Stimulated activated CD8-positive, alpha-beta memory T cell treated with anti-CD3 and anti-CD28 coated beads, Interleukin-2, amount 100 ng/mL, for 48 hours (primary cell): Measurements from ENCODE around the gene GLIPR2.
"Not testable (repeated sequence)": the region's sequence is repeated elsewhere in the genome, so short reads cannot be mapped to it uniquely, and the experiment has no call there.

ENCODE experiments used
- DNase-seq, 2 donors: peaks; one replicate each; pipeline ENCODE4 v3.0.0-alpha.2; 2020; ENCODE audit warnings: low read depth in 2 of 2

Gene GLIPR2, protein sequence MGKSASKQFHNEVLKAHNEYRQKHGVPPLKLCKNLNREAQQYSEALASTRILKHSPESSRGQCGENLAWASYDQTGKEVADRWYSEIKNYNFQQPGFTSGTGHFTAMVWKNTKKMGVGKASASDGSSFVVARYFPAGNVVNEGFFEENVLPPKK

DNA sequence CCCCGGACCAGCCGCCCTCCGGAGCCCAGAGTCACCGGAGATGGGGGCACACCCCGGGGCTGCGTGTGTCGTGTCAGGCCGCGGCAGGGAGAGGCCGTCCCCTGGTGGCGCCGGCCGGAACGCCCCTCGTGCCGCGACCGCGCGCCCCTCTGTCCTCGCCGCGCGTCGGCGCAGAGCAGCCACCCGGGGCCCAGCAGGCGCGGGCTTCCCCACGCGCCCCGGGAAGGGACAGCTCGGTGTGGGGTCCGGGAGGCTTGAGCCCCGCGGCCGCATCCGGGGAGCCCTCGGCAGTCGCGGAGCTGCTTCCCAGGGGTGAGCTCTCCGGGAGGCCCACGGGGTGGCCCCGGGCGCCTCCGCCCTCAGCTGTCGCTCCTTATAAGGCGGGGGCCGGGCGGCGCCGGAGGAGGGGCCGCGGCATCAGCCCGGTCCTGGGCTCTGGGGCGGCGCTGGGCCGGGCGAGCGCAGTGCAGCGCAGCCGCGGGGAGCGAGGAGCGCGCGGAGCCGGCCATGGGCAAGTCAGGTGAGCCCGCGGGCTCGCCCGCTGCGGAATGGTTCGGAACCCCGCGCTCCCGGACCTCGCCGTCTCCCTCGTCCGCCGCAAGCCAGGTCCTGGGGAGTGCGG is at the start of gene GLIPR2:
TSS of gene GLIPR2 (plus strand) at position 462 of the 622 bp plus-strand sequence. CDS start at position 508, 46 bp downstream.
- peak; percentile 67 to 68 for DNase-seq

DNA sequence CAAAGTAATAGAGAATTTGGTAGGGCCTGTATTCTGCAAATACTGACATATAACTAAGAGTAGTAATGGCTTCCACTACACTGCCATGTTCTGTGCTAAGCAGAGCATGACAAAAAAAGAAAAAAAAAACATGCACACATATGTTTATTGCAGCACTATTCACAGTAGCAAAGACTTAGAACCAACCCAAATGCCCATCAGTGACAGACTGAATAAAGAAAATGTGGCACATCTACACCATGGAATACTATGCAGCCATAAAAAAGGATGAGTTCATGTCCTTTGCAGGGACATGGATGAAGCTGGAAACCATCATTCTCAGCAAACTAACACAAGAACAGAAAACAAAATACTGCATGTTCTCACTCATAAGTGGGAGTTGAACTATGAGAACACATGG is 49.5 kb upstream of the GLIPR2 start:
- not testable (repeated sequence) for DNase-seq

DNA sequence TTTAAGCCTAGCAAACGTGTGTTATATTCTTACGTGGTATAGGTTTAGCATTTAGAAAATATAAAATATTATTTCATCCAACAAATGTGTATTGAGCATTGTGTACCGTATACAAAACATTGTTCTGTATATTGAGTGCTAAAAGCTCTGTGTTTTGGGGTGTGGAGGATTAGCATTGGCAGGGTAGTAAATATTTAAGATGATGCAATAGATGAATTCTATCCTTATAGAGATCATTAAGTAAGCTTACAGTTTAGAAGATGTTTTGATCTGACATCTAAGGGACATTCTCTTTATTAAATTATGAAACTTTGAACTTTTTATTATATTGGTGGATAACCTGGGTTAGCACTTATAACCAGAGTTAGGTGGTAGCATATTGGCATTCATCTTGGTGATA is 48.5 kb upstream of the GLIPR2 start:
- DNase-seq: no peak

DNA sequence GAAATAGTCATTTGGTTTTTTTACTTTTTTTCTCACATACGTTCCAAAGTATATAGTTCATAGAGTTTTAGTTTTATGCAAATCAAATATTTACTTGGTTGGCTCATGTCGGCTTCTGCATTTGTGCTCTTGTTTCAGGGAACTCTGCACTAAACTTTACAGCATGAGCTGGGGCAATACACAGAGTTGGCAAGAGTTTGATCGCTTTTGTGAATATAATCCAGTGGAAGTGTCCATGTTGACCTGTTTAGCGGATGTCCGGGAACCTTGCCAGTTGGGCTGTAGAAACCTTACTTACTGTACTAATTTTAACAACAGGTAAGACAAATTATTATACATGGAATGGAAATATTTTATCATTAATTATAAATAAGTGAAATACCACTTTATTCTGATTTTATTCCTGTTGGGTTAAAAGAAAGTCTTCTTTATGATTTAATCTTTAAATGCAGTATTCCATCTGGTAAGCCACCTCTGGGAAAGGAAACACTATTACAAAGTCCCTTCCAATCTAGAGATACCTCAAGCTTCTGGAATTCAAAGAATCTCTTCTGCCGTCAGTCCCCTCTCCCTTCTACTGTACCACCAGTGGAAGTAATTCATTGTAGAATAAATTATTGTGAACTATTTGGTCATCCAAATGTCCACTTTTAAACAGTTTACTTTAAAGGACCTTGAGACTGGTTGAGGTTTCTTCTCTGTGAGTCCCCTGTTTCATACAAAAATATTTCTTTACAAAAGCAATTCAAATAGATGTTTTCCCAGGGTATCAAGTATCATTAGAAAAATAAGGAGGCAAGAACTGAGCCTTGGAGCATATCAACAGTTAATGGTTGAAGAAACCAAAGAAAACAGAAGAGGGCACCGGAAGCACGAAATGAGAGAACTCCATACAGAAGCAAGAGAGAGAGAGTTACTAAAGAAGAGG is 45.2 kb upstream of the GLIPR2 start:
- DNase-seq: no peak

DNA sequence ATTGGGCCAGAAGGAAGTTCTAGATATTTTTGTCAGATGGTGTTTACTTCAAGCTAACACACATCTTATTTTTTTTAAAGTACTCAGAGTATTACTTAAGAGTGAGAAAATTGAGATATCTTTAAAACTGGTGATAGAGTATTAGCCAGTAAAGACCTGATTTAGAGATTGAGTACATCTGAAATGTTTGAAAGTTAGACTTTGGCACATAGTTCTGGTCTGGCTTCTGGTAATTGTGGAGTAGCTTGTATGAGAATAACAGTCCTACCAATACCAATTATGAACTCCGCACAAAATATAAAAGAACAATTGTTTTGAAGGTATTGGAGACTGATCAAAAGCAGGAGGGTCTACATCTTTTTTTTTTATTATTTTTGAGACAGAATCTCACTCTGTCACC is 44.5 kb upstream of the GLIPR2 start:
- DNase-seq: no peak

DNA sequence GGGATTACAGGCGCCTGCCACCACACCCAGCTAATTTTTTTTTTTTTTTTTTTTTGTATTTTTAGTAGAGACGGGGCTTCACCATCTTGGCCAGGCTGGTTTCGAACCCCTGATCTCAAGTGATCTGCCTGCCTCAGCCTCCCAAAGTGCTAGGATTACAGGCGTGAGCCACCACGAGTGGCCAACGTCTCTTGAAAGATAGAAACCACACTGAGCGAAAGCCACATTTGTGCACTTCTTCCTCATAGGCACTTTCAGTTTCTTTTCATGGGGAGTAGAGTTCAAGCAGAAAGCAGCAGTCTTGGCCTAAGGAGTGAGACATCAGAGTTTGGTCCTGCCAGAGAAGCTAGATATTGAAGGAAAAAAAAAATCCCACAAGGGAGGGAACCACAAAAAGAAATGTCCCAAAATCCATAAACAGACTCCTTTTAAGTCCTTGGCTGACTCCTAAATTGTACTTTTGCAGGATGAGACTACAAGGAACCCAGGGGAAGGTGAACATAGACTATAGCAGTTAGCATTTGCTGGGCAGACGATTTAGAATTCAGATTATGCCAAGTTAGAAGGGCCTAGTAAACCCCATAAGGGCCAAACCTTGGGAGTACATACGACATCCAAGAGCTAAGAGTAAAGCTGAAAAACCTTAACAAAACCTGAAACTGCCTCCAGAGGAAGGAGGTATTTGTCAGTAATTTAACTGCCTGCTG is 43.9 kb upstream of the GLIPR2 start:
- peak; percentile 11 to 14 for DNase-seq

DNA sequence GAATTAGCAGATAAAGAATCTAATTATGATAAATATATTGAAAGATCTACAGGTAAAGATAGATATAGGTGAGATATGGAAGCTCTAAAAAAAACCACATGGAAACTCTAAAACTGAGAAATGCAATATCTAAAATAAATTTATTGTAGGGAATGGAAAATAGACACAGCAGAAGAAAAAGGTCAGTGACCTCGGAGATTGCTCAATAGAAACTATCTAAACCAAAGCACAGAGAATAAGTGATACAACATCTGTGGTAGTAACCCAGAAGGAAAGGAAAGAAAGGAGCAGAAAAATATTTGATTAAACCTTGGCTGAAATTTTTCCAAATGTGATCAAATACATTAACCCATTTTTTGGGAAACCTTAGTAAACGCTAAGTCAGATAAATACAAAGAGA is 43.1 kb upstream of the GLIPR2 start:
- no peak for DNase-seq

DNA sequence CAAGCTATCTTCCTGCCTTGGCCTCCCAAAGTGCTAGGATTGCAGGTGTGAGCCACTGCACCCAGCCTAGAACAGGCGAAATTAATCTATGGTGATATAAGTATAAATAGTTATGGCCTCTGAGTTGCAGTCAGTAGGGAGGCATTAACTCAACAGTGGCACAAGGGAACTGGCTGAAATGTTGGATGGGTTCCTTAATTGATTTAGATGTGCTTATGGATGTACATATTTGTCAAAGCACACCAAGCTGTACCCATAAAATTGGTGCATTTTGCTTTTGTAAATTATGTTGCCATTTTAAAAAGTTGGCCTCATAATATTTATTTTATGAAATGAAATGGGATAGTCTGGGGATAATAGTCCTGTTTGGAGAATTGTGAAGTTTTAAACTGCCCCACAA is 36.8 kb upstream of the GLIPR2 start:
- DNase-seq: no peak

DNA sequence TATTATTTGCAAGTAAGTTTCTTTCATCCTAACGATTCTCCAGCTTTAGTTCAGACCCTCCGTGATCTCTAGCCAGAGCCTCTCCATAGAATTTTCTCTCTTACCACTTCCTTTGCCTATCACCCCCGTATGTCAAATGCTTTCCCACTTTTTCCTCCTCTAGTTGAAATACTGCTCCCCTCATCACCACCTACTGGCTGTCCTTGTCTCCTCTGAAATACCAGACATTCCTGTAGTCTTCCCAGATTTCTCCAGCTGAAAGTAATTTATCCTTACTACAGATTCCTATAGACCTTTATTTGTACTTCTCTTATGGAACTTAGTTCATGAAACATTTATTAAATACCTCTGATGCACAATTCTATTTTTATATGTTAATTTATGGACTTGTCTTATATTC is 36.0 kb upstream of the GLIPR2 start:
- DNase-seq: no peak

DNA sequence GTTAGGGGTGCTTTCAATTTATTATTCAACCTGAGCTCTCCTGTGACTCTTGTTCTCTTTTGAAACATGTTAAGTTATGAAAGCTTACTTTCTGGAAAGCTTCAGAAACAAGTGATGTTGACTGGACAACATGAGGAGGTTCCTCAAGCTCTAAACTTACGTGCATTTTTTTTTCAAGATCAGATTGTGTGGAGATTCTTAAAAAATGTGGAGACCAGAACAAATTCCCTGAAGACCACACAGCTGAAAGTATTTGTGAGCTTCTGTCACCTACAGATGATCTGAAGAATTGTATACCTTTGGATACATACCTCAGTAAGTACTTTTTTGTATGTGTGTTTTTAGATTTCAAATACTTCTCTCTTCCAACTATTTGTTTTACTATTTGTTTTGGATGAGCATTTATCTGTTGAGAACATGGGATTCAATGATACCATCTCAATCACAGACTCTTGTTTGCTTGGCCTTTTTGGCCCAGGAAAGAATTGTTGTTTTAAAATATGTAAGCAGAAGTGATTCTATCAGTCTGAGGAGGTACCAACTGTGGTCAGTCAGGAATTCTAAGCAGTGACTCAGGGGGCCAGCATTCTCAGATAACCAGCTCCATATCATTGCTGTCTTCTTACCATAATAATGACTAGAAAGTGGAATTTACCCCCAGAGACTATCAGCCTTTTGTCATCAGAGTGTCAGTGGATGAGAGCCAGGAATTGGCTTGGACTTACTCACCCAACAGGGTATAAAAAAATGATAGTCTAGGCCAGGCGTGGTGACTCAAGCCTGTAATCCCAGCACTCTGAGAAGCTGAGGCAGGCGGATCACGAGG is 34.4 kb upstream of the GLIPR2 start:
- DNase-seq: no peak

DNA sequence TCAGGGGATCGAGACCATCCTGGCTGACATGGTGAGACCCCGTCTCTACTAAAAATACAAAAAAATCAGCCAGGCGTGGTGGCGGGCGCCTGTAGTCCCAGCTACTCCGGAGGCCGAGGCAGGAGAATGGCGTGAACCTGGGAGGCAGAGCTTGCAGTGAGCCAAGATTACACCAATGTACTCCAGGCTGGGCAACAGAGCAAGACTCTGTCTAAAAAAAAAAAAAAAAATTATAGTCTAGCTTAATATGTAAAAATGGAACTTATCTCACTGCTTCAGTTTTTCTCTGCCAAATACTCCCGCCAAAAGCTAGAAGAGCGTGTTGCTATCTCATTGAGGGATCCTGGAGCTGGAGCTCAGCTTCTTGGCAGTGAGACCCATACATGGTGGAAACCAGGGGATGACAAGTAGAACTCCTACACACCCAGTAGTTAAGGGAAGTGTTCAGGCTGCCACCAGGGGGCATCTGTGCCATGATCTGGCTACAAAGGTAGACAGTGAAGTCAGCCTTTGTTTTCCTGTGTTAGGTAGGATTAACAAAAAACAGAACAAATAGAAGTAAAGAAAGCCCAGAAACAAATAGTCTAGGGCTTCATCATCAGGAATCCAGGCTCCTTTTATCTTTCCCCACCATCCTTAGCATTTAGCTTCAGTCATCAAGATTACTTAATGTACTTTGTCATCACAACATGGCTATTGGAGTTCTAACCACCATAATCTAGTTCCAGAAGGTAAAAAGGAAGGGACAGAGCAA is 33.6 kb upstream of the GLIPR2 start:
- DNase-seq: peak; percentile 75 to 78

DNA sequence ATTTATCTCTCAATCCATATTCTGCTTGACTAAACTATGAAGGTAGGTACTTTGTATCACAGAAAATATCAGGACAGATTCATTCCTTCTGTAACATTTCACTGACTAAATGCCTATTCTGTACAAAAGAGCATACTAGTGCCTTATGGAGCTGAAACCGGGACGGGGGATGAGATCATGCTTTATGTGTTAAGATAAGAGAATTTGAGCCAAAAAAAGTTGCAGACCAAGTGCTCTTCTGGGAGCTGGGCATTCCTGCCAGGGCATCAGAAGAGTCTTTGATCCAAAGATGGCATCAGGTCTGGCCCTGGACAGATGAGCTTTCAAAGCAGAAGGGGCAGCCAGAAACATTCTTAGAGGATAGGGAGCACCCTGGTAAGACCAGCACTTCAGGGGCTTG is 27.5 kb upstream of the GLIPR2 start:
- DNase-seq: no peak

DNA sequence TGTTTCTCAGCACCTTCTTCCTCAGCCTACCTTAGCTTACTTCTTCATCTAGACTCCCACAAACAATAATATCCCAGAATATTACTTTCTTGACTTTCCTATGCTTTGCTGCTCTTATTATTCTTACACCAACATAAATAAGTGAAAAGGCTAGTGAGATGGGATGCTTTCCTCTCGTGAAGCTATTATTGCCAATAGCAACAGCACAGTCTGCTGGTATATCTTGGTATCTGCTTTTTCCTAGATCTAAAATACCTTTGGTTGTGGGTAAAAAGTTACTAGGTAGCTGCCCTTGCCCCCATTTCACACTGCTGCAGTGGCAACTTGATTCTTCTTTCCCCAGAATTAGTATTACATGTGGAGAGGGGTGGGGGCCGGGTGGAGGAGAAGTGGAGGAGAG is 26.1 kb upstream of the GLIPR2 start:
- no peak for DNase-seq

DNA sequence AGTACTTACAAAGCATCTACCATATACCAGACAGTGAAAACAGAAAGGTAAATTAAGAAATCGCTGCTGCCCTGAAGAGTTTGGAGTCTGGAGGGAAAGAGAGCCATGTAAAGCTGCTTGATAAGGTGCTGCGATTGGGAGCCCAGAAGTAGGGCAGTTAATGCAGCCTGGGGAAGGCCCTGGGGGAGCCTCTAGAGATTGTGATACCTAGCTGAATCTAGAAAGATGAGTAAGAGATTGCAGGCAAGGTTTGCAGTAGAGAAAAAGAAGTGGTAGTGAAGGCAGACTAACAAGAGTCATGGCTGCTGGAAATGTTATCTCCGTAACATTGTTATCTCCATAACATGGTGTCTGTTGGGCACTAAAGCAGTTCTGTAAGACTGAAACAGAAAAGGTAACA is 24.0 kb upstream of the GLIPR2 start:
- DNase-seq: no peak

DNA sequence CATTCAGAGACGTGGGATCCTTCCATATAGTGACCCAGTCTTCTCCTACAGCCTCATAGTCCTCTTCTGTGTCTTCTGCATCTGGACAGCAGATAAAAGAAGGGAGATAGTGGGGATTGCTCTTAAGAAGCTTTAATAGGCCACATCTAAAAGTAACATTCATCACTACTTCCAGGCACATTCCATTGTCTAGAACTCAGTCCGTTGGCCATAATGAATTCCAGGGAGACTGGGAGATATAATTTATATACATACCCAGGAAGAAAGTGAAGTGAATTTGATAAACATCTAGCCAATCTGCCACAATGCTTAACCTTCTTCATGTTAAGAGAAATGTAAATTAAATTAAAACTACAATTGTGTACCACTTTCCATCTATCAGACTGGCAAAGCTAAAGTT is 22.5 kb upstream of the GLIPR2 start:
- no peak for DNase-seq

DNA sequence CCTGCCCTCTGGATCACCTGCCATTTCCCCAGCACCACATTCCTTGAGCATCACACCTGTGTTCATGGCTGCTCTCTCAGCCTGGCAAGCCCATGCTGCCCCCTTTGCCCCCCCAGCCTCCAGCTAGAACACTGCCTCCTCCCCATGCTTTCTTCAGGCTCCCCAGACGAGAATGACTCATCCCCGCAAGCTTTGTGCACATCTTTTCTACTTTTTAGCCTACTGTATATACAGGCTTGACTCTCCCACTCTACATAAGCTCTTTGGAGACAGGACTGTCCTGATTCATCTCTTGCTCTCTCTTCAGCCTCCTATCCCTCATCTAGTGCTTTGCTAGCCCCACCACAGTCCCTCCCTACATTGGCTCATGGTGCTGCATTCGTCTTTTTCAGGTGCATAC is 19.9 kb upstream of the GLIPR2 start:
- no peak for DNase-seq

DNA sequence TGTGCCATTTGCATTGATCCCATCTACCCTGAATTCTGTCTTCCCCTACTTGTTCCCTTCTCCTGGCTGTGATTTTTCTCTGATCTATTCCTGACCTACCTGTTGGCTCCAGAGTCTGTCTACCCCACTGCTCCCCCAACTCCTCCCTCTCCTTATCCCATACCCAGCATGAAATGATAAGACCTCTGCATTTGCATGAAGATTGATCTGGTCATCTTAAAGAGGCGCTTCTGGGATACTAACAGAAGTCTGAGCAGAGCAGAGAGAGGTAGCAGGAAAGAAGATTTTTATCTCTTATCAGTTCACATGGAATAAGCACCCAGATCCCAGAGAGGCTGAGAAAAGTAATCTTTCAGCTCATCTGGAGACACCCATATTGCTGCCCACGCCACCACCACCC is 18.3 kb upstream of the GLIPR2 start:
- DNase-seq: no peak

DNA sequence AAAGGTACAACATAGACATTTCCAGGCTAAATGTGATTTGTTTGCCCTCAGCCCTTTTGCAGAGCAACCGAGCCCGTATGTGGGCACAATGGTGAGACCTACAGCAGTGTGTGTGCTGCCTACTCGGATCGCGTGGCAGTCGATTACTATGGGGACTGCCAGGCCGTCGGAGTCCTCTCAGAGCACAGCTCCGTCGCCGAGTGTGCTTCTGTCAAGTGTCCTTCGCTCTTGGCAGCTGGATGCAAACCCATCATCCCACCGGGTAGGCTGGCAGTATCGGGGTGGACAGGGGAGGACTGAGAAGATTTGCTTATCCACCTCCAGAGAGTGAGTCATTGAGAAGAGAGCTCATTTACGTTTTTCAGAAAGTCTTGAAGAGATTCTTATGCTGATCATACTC is 17.8 kb upstream of the GLIPR2 start:
- DNase-seq: no peak

DNA sequence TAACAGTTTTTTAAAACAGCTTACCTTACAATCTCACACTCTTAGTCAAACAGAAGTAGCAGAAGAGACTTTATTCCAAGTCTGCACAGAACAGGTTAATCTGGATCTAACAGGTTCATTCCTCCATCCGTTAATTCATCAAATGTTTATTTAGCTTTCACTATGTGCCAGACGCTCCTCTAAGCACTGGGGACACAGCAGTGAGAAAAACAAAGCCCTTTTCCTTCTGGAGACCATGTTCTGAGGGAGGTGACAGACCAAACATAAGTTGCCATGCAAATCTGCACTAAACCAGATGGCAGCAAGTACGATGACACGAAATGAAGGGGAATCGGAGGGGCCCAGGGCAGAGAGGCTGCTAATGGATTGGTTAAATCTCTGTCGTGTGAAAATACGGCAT is 17.1 kb upstream of the GLIPR2 start:
- DNase-seq: no peak

DNA sequence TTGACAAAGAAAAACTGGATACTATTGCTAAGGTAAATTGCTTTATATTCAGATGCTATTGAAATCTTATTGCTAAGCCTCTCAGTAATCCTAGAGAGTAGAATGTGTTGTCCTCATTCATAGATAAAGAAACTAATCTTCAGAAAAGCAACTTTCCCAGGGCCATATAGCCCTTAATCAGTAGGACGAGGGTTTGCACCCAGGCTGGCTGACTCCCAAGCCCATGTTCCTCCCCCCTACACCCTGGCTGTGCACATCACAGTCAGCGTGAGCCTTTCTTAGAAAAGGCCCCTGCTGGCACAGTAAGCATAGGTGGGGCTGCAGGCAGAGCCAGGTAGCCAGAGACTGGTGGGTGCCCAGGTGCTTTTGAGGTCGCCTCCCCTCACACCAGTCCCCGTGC is 15.8 kb upstream of the GLIPR2 start:
- no peak for DNase-seq

DNA sequence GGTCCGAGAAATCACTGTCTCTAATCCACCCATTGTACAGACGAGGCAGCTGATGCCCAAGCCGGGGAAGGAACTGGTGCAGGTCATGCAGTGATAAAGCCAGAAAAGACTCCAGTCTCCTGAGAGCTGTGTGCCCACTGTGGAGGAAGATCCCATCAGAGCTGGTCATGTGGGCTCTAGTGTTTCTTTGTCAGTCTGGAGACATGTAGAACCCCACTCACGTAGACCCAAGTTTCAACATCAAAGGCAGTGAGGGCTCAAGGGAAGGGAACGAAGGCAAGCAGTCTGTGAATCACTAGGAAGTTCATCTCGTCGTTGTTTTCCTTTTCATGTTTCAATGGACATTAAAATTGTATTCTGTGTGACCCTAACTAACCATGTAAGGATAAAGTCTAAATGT is 14.6 kb upstream of the GLIPR2 start:
- DNase-seq: no peak
